HuH-7.5 (cell line): Measurements from ENCODE around the gene COL5A2.

Experiments
- DNase-seq: peaks from one replicate; pipeline ENCODE4 v3.0.0; 2011; ENCODE audit warnings: low spot score

Gene COL5A2

DNA sequence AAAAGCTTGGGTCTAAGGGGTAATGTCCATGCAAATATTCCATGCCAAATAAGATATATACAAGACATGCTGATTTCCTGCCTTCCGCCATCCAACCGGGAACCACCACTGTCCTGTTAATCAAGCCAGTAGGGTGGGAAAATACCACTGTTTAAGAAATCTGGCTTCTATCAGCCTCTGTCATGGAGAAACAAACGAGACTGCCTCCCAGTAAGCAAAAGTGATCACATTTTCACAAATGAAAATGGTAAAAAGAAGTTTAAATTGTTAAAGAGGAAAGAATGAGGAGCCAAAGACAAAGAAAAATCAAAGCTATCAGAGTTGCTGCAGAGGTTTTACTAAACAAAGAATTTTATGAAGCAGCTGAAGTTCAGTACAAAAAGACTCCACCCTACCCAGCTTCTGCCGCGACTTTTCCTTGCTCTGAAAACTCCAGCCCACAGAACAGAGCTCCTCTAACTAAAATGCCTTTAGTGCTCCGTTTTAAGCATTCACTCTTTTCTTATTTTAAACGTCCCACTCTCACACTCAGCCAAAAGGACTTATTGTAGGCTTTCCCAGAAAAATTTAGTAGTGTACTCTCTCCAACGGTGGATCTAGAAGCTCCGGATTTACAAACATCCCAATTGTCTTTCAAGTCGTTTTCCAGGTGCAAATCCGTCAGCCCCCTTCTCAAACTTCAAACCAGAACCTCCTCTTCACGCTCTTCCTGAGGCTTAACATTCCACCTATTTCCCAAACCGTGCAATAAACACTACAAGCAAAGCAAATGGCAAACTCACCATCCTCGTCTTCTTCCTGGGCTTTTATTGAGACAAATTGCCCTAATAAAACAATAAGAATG is 613 bp downstream of the COL5A2 start:
- no peak for DNase-seq

DNA sequence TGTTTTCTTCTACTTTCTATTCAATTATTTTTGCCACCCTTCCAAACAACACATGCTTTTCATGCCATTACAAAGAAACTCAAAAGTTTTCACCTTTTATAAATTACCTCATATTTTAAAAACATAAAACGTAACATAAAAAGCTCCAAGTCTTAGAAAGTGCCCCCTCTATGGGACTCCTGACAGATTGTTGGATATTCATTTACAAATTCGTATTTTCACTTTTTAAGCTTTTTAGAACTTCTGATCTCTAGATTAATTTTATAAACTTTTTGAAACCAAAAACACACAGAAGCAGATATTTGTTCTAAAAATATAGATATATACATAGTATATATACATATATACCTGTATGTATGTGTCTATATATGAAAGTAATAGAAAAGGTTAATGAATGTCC is 1.5 kb downstream of the COL5A2 start:
- DNase-seq, result no peak

DNA sequence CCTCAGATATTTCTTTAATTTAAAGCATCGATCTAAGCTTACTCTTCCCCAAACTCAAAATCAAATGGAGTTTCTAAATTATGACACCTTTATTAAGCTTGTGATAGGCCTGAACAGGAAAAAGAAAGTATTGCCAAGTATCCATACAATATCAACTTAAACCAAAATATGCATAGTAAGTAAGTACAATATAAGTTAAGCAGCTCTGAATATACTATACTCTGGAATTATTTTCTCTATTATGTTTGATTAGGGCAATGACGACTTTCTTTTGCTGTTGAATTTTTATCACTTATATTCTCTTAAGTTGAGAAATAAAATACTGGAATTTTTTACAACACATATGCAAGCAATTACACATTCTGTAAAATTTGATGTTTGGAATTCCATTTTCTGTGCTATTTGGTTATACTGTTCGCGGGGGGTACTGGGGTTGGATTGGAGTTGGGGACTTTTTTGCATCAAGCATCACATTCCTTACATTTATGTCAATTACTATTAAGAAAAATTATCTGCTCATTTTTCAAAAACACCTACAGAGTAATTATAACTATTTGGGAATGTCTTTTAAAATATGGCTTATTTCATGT is 2.2 kb downstream of the COL5A2 start:
- no peak for DNase-seq

DNA sequence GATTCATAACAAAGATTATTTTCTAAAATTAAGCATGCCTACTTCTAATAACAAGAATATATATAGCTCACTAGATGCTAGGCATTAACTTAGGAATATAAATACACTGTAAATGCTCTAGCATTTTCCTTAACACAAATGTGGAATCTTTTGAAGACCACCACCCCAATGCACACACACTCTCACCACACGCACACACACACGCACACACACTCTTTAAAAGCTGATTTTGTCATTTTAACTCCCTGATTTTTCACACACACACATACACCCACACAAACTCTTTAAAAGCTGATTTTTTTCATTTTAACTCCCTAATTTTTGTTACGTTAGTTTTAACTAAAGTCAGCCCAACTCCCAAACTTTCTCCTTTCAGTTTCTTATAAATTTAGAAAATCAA is 3.0 kb downstream of the COL5A2 start:
- no peak for DNase-seq

DNA sequence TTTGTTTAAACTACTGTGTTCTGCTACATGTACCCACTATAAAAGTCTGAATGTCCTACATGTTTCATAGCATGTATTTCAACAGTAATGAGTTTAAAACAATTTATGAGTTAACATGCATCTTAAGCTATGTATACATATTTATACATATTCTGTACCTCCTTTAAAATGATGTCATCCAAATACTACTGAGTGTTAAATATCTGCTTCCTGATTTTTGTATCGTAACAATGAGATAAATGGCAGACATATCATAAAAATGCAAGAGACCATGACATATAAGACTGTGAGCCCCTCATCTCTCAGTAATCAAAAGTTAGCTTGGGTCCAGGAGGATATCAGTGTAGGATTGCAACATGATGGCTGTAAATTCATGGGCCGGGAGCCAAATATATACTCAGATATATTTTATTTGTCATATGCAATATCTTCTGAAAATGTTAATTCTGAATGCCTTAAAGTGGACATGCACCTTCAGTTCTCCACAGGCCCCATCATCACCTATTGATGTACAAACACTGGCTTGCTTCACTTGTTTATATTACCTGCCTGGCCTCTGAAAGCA is 3.6 kb downstream of the COL5A2 start:
- DNase-seq, result no peak

DNA sequence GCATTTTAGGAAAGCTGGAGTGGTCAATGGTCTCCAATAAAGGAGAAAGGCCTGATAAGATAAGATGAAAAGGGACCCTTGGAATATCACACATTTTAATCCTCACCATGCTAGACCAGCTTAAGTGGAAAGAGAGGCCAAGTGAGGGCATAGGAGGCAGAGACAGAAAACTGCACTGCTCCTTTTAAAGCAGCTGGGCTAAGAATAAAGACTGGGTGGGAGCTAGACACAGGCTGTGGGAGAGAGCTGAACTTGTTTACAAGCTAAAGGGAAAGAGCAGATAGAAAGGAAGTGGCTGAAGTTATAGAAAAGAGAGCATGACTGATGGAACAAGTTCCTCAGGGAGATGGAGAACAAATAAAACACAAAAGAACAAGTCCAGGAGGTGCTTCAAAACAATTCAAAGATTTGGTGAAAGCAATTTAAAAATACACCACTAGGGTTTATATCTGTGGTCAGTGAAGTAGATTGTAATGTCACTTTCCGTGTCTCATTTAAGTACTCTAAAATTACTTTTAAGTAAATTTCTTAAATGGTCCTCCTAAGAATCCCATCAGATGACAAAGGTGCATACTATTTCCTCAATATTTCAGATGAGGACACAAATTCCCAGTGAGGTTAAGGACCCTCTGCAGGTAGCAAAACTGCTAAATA is 7.5 kb downstream of the COL5A2 start:
- no peak for DNase-seq

DNA sequence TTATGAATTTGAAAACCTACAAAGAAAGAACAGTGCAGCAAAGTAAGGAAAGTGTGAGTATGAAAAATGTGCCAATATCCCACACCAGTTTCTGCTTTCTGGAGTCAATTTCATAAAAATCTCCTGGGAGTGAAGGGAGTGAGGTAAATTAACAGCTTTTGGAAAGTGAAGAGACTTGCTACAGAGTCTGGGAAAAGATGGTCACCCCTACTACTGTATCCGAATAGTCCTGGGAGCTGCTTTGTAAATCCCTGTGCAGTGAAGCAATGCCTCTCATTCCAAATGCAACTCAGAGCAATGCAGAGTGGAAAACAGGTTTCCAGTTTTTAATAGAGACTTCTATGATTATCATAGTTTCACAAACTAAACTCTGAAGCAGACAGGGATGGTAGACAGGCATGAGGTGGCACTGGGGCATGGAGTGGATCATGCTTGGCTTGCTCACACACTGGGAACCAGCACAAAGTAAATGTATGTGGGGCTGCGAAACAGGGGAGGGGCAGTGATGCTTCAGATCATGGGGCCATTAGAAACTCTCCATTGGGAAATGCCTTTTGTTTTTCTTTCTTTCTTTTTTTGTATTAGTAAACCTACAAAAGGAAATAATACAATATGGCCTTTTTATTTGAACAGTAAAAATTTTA is 10.6 kb downstream of the COL5A2 start:
- no peak for DNase-seq

DNA sequence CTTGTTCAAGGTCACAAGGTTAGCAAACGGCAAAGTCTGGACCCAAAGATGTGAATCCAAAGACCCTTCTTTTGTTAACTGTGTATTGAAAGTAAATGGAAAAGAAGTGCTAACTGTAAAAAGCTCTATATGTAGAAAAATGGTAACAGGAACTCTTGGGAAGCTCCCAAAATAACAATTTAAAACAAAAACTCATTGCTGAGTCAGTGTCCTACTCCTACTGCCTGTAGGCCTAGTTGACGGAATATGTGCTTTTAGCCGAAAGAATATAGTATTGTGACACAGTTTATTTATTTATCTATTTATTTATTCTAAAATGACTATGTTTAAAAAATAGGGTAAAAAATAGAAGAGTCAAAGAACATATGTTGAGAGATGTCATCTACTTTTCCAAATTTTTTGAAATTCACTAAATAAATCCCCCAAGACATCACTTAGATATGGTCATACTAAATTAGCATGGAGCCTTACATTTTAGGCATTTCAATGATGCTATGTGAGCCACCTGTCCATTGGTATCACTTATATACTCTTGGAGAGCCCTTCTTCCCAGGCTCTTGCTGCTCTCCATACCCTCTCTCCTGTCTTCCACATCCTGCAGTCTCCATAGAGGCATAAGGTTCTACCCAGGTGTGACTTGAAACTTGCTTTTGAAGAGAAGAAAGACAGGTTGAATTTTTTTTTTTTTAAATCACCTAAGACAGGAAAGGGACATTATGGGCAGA is 13.7 kb downstream of the COL5A2 start:
- DNase-seq, result no peak

DNA sequence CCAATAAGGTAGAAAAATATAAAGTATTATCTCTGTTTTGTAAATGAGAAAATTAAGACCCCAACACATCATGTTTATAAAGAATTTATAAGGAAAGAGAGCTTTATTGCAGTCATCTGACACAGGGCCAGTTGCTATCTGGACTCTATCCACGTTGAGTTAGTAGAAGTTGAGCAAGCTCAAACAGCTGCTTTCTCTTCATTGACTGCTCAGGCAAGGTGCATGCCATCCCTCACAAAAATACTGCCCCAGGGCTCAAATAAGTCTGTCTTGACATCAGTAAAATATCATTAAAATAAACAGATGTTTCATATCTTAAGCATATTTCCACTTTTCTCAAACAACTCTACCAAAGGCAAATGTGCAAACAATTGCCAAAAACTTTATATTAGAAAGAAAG is 14.8 kb downstream of the COL5A2 start:
- DNase-seq, result no peak

DNA sequence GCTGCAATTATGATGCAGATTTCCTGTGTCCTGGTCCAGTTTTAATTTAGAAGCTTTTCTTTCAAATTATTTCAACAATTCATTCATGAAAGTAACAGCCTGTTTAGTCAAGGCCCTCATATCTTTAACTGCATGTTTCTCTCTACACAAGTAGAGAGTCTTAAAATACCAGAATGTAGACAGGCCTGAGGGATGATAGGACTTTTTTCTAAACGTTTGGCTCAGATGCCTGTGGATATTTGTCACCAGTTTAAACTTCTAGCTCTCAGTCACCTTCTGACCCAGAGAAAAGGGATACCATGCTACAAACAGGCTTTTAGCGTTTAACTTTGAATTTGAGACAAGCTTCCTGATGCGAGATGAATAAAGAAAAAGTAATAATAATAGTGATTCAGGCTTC is 15.7 kb downstream of the COL5A2 start:
- no peak for DNase-seq

DNA sequence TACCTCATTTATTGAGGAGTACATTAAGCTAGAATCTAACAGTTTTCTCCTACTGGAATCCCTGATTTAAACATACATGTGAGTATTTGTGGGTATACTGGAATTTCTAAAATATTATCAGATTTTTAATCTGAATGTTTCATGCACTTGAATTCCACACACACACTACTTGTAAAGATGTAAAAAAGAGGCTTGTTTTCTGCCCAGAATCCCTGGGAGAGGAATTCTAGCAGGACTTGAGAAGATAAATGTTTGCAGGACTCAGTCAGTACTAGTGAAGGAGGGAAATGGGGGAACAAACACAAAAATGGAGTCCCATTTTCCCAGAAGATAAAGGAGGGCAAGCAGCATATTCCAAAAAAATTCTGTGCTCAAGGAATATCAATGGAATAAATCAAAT is 17.0 kb downstream of the COL5A2 start:
- no peak for DNase-seq

DNA sequence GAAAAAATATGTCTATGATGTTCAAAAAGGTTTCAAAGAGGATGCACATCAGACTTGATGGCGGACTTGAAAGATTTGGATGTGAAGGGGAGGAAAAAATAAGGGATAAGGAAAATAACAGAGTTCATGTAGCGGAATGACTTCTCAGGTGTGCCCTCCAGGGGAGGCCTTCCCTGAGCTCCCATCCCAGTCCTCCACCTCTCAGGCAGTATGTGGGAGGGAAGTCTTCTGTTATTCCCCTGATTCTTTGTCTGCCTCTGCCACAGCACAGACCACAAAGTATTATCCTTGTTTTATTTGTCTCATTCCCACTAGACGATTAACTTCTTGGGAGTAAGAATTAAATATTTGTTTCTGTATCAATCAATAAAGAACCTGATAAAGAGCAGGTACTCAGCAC is 17.7 kb downstream of the COL5A2 start:
- DNase-seq, result no peak

DNA sequence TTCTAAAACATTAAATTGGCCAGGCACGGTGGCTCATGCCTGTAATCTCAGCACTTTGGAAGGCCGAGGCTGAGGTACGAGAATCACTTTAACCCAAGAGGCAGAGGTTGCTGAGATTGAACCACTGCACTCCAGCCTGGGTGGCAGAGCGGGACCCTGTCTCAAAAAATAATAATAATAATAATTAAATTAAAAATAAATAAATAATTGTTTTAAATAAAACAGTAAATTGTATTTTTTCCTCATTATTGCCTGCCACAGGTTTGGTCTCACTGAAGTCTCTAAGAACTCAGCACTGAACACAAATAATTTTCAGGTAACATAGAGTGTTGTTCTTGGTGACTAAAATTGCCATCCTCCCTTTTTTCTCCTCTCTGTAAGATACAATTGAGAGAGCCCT is 19.8 kb downstream of the COL5A2 start:
- DNase-seq, result no peak

DNA sequence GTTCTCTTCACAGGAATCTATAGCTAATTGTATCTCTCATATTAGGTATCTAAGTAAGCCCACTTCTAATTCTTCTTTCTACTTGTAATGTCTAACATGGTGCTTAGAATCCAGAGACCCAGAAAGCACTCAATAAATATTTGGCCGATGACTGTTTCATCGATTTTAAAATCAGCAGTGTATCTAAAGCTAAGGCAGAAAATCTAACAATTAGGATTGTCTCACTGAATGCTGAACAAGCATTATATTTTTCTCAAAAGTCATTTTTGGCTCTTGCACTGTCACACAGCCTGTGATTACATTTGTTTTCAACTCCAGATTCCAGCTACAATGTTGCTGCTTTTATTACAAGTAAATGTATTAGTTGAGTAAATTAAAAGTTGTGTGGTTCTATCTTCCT is 20.3 kb downstream of the COL5A2 start:
- no peak for DNase-seq

DNA sequence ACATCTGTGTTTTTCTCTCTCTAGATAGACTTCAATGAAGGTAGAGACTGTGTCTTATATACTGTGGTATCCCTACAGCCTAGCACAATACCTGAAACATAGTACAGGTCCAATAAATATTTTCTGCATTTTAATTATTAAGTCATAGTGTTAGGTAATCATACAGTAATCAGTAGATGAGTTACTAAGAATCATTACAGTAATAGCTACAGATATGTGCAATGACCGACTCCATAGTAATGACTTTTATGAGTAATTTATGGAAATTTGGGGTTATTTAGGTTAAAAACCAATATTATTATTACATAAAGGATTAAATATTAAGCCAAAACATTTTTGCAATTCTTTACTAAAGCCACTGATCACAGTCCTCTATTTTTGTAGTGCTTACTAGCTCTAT is 21.6 kb downstream of the COL5A2 start:
- no peak for DNase-seq

DNA sequence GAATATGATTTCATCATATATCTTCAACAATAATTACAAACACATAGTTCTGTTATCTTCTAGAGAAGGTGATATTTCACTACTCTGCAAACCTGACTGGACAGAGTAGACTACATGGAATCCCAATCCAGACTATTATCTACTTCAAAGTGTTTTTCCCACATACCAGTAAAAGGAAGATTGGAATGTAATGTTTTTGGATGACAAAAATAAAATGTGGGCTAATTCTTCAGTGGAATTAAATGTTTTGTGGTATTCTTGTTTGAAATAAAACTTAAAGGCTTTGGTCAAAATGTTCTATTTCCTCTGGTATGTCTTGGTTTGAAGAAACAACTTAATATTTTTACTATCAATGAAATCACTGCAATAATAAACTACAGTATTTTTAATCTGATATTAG is 22.1 kb downstream of the COL5A2 start:
- DNase-seq, result no peak

DNA sequence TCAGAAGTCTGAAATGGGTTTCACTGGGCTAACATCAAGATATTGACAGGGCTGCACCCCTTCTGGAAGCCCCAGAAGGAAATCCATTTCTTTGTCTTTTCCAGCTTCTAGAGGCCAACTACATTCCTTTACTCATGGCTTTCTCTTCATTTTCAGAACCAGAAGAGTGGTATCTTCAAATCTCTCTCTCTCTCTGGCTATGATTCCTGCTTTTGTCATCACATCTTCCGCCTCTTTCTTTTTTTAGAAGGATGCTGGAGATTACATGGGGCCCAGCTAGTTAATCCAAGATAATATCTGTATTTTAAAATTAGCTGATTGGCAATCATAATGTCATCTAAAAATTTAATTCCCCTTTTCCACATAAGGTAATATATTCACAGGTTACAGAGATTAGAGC is 23.8 kb downstream of the COL5A2 start:
- DNase-seq, result no peak

DNA sequence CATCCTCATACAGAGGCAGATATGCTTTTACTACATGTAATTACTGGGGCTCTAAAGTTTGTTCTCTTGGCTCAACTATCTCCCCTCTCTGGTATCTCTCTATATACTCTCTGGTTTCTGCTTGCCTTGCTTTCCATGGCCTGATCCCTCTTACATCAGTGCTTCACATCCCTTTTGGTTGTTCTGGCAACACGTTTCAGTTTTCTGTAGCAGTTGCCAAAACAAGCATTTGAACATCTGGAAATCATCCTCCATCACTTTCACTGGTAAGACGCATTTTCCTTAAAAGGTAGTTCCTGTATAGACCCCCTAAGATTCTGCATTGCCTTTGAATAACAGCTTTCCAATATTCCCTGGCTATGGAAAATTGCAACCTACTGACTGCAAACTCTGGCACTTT is 25.9 kb downstream of the COL5A2 start:
- no peak for DNase-seq

DNA sequence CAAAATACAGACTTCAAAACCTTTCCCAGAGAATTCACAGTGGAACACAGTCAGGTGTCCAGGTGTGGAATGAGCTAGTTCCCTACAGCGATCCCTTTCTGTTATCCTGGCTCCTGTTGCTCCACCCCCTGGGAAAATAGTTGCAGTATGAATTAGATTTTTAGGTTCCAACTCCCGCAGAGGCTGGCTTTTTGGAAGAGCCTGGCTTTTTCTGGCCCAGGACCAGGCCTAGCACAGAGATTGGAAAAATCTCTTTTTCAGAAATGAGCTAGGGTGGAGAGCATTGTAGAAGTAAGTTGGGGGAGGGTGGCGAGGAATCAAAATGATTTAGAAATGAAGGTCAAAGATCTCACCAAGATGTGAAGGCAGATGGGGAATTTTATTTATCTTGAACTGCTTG is 27.1 kb downstream of the COL5A2 start:
- DNase-seq, result no peak

DNA sequence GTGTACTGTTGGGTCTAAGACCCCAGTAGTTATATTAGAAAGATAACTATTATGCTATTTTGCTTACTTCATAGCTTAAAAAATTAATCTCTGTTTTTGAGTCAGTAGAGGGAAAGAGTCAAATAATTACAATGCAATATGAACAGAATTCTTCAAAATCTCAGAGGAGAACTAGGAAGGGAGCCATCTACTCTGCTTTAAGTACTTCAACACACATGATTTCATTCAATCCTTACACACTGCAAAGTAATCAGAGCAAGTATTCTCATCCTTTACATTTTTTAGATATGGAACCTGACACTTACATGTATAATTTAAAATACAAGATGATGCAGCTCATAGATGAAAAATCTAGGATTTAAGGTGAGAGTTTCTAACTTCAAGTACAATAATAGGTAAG is 27.7 kb downstream of the COL5A2 start:
- no peak for DNase-seq

DNA sequence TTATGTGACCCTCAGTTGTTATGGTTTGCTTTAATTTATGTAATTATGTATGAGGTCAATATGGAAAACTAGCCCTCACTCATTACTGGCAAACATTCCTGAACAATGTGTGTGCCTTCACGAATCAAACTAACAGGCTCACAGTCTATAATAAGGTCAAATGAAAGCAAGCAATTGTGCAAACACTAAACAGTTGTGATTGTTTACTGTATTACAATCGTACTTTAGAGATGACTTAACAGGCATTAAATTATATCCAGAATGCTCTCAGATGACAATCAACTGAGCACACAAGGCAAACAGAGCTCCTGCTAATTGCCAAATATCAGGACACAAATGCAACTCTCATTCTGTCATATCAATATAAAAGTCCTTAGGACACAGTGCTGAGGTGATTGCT is 29.5 kb downstream of the COL5A2 start:
- no peak for DNase-seq

DNA sequence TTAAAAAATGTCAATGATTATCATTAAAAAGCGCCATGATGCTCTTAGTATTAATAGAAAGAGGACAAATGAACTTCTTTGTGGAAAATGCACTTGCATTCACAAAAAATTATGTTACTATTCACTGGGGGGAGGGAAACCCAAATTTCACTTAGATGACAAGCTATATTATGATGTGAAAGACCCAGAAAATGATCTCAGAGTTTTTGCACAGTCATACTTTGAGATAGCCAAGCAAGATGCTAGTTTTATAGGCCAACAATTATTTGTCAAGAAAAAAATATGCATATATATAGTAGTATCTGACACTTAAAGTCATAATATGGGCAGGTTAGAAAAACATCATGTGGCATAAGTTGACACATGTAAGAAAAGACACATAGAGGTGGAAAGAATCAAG is 31.6 kb downstream of the COL5A2 start:
- no peak for DNase-seq
